Kidney (tissue), 14 donors: ENCODE data around the gene FHOD3. TPM values are rescaled to one million over a fixed set of nuclear protein-coding genes. Genes with fewer than 3 reads are reported as not detected.

Source experiments
- DNase-seq, 5 donors: peaks; one replicate each; pipeline ENCODE4 v3.0.0-alpha.2; 2013 to 2020
- FAIRE-seq: peaks from 2 replicates; lab custom pipeline; 2012; peaks lifted over from hg19 to GRCh38; lab: Jason Lieb, UNC
- H3K27ac ChIP-seq, 2 donors: one replicate each; pipeline ENCODE4 v1.7.0; 2013; ENCODE audit warnings: low read depth in 2 of 2, low read length in 2 of 2, inconsistent platforms in 1 of 2
- H3K27me3 ChIP-seq: one replicate; pipeline ENCODE4 v1.7.1; 2013; ENCODE audit warnings: low read length, inconsistent platforms; ENCODE audit not compliant: control insufficient read depth, insufficient read depth
- H3K36me3 ChIP-seq, 3 donors: one replicate each; pipeline versions ENCODE4 v1.7.0 to v1.7.1; 2013; ENCODE audit warnings: low read length in 3 of 3, control low read depth in 1 of 3, inconsistent platforms in 1 of 3; ENCODE audit not compliant: insufficient read depth in 3 of 3, control insufficient read depth in 2 of 3
- H3K4me1 ChIP-seq, 3 donors: one replicate each; pipeline versions ENCODE4 v1.7.0 to v1.7.1; 2013; ENCODE audit warnings: low read length in 3 of 3, inconsistent platforms in 1 of 3, low read depth in 1 of 3; ENCODE audit not compliant: control insufficient read depth in 2 of 3, insufficient read depth in 2 of 3
- H3K4me3 ChIP-seq, 3 donors: one replicate each; pipeline versions ENCODE4 v1.7.0 to v1.8.1; 2013; ENCODE audit warnings: low read length in 3 of 3, control low read depth in 1 of 3, inconsistent platforms in 1 of 3
- H3K9ac ChIP-seq, 3 donors: one replicate each; pipeline versions ENCODE4 v1.7.0 to v1.7.1; 2013; ENCODE audit warnings: low read length in 3 of 3, control low read depth in 1 of 3, inconsistent platforms in 1 of 3
- H3K9me3 ChIP-seq, 3 donors: one replicate each; pipeline versions ENCODE4 v1.7.0 to v1.7.1; 2013; ENCODE audit warnings: low read length in 3 of 3, control low read depth in 1 of 3, inconsistent platforms in 1 of 3; ENCODE audit not compliant: control insufficient read depth in 2 of 3, insufficient read depth in 1 of 3
- intact Hi-C: fragments of 100-400 bp; cut with DNase I; formaldehyde crosslinking; loops from one replicate; pipeline ENCODE4 v1.11.1; 2022
- polyA plus RNA-seq: library from polyadenylated mRNA; stranded (reverse); fragments of 350-450 nt; fragmentation: Illumina TruSeq; extraction: RNeasy Lipid Tissue Mini Kit (QIAGEN cat#74804); gene quantifications from one replicate; pipeline ENCODE4 v1.2.3, GENCODE V29; 2014; ENCODE audit warnings: low read depth, low replicate concordance; ENCODE audit not compliant: insufficient read depth
- total RNA-seq: library from RNA; stranded (reverse); fragmentation: NEBNext Ultra II Directional; extraction: Animal tissue kit (Norgen Biotek cat#: 25700); gene quantifications from one replicate; pipeline ENCODE4 v1.2.1, GENCODE V29; 2021
- TF ChIP-seq, protein P1 (sequence below): IDR thresholded peaks from 3 replicates; pipeline ENCODE4 v1.5.1; 2012; ENCODE audit warnings: mild to moderate bottlenecking, moderate library complexity, borderline replicate concordance; ENCODE audit not compliant: insufficient read depth; ENCODE audit errors: extremely low read depth
- donor health status: control.
- donor health status: control.
- donor health status: control.
- donor health status: control.
- donor health status: control.
- donor health status: DM: yes; HTN: yes; CAD: no.
- donor health status: Normal renal cell carcinoma (clear cell type).

The FHOD3 gene
- total and polyA plus RNA-seq, 2 donors from 2014 or later: 21.5 to 28.0 TPM

DNA sequence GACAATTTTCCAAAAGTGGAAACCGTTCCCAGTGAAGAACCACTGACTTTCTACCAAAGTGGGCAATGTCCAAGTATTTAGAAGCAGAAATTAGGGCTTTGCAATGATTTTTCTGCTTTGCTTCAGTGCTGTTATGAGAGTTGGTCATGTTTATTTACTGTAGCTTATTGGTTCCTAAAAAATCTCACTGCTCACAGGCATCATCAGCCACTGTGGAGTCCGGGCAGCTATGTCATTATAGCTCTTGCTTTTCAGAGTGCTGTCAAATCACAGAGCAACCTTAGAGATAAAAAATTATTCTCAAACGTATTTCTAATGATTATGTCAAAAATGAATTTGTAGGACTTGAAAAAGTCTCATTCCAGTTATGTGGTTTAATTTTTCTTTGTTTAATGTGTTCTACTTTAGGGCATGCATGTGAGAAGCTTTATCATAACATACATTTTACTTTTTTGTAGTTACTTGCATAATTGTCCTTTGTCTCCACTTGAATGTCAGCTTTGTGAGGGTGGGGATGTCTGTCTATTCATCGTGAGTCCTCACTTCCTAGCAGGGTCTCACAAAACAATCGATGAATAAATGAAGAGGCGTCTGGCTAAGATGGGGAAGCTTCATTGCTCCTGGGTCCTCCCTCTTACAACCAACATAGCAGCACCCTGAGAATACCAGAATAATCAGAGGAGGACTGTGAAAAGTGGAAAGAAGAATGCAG is 413.7 kb downstream of the FHOD3 start:
- no peak for FAIRE-seq
- intact Hi-C loops: no loop called here
- no peak overlapping the region for H3K4me3 ChIP-seq
- peaks cover 0 to 4% (median 0%) of the 10 kb centered on the region in 3 donors for H3K36me3 ChIP-seq
- H3K27me3 ChIP-seq: no peaks in the 10 kb centered on the region
- no peak overlapping the region for H3K27ac ChIP-seq
- H3K4me1 ChIP-seq: no peaks in the 10 kb centered on the region
- no peak overlapping the region for H3K9ac ChIP-seq
- no peak for DNase-seq
- H3K9me3 ChIP-seq: no peaks in the 10 kb centered on the region
- TF ChIP-seq, protein P1, sequence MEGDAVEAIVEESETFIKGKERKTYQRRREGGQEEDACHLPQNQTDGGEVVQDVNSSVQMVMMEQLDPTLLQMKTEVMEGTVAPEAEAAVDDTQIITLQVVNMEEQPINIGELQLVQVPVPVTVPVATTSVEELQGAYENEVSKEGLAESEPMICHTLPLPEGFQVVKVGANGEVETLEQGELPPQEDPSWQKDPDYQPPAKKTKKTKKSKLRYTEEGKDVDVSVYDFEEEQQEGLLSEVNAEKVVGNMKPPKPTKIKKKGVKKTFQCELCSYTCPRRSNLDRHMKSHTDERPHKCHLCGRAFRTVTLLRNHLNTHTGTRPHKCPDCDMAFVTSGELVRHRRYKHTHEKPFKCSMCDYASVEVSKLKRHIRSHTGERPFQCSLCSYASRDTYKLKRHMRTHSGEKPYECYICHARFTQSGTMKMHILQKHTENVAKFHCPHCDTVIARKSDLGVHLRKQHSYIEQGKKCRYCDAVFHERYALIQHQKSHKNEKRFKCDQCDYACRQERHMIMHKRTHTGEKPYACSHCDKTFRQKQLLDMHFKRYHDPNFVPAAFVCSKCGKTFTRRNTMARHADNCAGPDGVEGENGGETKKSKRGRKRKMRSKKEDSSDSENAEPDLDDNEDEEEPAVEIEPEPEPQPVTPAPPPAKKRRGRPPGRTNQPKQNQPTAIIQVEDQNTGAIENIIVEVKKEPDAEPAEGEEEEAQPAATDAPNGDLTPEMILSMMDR: no peak

DNA sequence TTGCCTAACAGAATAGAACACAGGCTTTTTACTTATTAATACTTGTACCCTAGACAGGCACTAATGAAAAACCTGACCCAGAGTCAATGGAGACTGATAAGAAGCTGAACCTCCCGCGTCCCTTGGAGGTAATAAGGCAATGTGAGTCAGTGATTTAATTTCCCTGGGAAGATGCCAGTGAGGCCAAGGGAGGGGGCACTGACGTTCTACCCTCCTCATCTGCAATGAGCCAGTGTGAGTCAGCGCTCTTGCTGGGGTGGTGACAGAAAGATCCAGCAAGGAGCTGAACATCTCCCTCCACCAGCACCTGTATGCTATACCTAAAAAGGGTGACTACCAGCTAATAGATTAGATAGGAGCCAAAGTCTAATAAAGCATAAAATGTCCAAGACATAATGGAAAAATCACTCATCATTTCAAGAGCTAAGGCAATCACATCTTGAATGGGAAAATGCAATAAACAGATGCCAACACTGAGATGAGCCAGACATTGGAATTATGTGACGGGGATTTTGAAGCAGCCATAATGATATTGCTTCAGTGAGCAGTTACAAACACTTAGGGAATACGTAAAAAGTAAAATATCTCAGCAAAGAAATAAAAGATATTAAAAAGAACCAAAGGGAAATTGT is 414.4 kb downstream of the FHOD3 start:
- Histone ChIP-seq H3K27me3 (no peaks in the 10 kb centered on the region), H3K9ac (no peak overlapping the region), H3K4me3 (no peak overlapping the region), H3K9me3 (no peaks in the 10 kb centered on the region), H3K4me1 (no peaks in the 10 kb centered on the region), H3K36me3 (peaks cover 0 to 4% (median 0%) of the 10 kb centered on the region in 3 donors), H3K27ac (no peak overlapping the region)
- FAIRE-seq (no peak), DNase-seq (no peak)
- intact Hi-C loops: no loop called here
- TF ChIP-seq, protein P1: no peak

DNA sequence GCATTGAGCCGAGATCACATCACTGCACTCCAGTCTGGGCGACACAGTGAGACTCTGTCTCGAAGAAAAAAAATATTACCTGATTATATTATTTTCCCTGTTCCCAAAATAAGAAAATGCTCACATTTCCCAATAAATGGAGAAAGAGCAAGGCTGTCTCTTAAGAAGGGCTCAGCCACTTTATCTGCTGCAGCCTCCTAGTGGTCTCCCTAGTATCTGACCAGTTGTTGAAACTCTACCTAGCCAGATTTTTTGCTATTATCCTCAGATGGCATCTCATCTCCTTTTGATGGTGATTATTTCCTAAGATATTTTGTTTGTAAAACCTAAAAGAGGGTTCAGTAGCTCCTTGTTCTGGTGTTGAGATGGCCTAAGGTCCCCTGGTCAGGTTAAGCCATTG is 417.0 kb downstream of the FHOD3 start:
- H3K27me3 ChIP-seq: no peaks in the 10 kb centered on the region
- no peak overlapping the region for H3K4me3 ChIP-seq
- TF ChIP-seq, protein P1: no peak
- no peaks in the 10 kb centered on the region for H3K9me3 ChIP-seq
- no peak overlapping the region for H3K27ac ChIP-seq
- DNase-seq: no peak
- H3K9ac ChIP-seq: no peak overlapping the region
- no peak for FAIRE-seq
- intact Hi-C loops: no loop called here
- H3K36me3 ChIP-seq: no peaks in the 10 kb centered on the region
- no peaks in the 10 kb centered on the region for H3K4me1 ChIP-seq
